Colonic mucosa (tissue), 4 donors: ENCODE results near the gene FRMPD1. TPM values are rescaled to one million over a fixed set of nuclear protein-coding genes. Genes with fewer than 3 reads are reported as not detected.

Source experiments
- DNase-seq: peaks from one replicate; pipeline ENCODE4 v3.0.0-alpha.2; 2020
- H3K27ac ChIP-seq: fragments of 200-600 bp; one replicate; pipeline ENCODE4 v1.8.0; 2021
- H3K27me3 ChIP-seq: fragments of 200-600 bp; one replicate; pipeline ENCODE4 v1.8.0; 2021
- H3K36me3 ChIP-seq: fragments of 200-600 bp; one replicate; pipeline ENCODE4 v1.8.0; 2021
- H3K4me1 ChIP-seq: fragments of 200-600 bp; one replicate; pipeline ENCODE4 v1.8.0; 2021; ENCODE audit warnings: mild to moderate bottlenecking
- H3K4me3 ChIP-seq: fragments of 200-600 bp; one replicate; pipeline ENCODE4 v1.8.0; 2021
- H3K9ac ChIP-seq, 2 donors: one replicate each; pipeline ENCODE4 v1.7.0; 2013; ENCODE audit warnings: control low read depth in 2 of 2, low read depth in 2 of 2, low read length in 2 of 2
- H3K9me3 ChIP-seq: fragments of 200-600 bp; one replicate; pipeline ENCODE4 v1.8.0; 2021
- CTCF ChIP-seq: fragments of 200-600 bp; IDR thresholded peaks from one replicate; pipeline ENCODE4 v1.8.0; 2022; ENCODE audit warnings: antibody characterized with exemption, mild to moderate bottlenecking
- intact Hi-C: fragments of 100-400 bp; cut with DNase I; formaldehyde crosslinking; loops from one replicate; pipeline ENCODE4 v1.14.1; 2022
- total RNA-seq, 2 donors: library from RNA; stranded (reverse); fragmentation: NEBNext Ultra II Directional in 1 of 2; extraction: Animal tissue kit (Norgen Biotek cat#: 25700) in 1 of 2; gene quantifications; one replicate each; pipeline ENCODE4 v1.2.1, GENCODE V29; 2021
- donor health status: healthy.
- donor health status: DM: no; HTN: no; CAD: no.
- donor health status: DM: no; HTN: no; CAD: no.

The FRMPD1 gene
- total RNA-seq, 2 donors from 2014 or later = 0.08 to 0.35 TPM

GRCh38 chr9:37792122-37792521, 141.4 kb downstream of the FRMPD1 start:
- TF ChIP-seq CTCF = no peak
- H3K4me1 ChIP-seq = no peaks in the 10 kb centered on the region
- no peak overlapping the region for H3K27ac ChIP-seq
- no peak for DNase-seq
- H3K36me3 ChIP-seq = no peaks in the 10 kb centered on the region
- no peaks in the 10 kb centered on the region for H3K27me3 ChIP-seq
- H3K9ac ChIP-seq = no peak overlapping the region
- no peaks in the 10 kb centered on the region for H3K9me3 ChIP-seq
- H3K4me3 ChIP-seq = no peak overlapping the region
- intact Hi-C loops = no loop called here

GRCh38 chr9:37796232-37796631, 145.5 kb downstream of the FRMPD1 start:
- DNase-seq = no peak
- no peaks in the 10 kb centered on the region for H3K4me1 ChIP-seq
- no peaks in the 10 kb centered on the region for H3K36me3 ChIP-seq
- H3K9me3 ChIP-seq = no peaks in the 10 kb centered on the region
- no peaks in the 10 kb centered on the region for H3K27me3 ChIP-seq
- no peak overlapping the region for H3K4me3 ChIP-seq
- TF ChIP-seq CTCF = no peak
- H3K27ac ChIP-seq = no peak overlapping the region
- intact Hi-C loops = no loop called here
- H3K9ac ChIP-seq = no peak overlapping the region

Other genes starting within 250 kb of the FRMPD1 start
- 10 to 100 TPM; 71.1 to 94.0 TPM for gene GRHPR, start 228.3 kb upstream of the FRMPD1 start, total RNA-seq
- 1 to 10 TPM; 8.9 to 9.7 TPM for gene ZBTB5, start 185.5 kb upstream of the FRMPD1 start, total RNA-seq
- gene POLR1E, start 165.0 kb upstream of the FRMPD1 start, total RNA-seq = 10 to 100 TPM; 10.8 to 19.3 TPM
- 1 to 10 TPM; 2.7 to 2.9 TPM for gene FBXO10, start 74.6 kb upstream of the FRMPD1 start, total RNA-seq
- gene TOMM5, start 58.4 kb upstream of the FRMPD1 start, total RNA-seq = 100 to 1,000 TPM in 1 of 2 donors, 10 to 100 TPM in 1; 59.9 to 112 TPM
- 10 to 100 TPM in 1 of 2 donors, 1 to 10 TPM in 1; 8.3 to 11.9 TPM for gene TRMT10B, start 102.9 kb downstream of the FRMPD1 start, total RNA-seq
- gene EXOSC3, start 134.1 kb downstream of the FRMPD1 start, total RNA-seq = 10 to 100 TPM; 27.4 to 51.1 TPM
- gene DCAF10, start 149.8 kb downstream of the FRMPD1 start, total RNA-seq = 10 to 100 TPM; 25.4 to 32.7 TPM